DND-41 (cell line): ENCODE data around the gene EMP2.

Experiments
- ATAC-seq: fragments of 200-7000 bp; cut with Tn5 transposase; 3 replicates; pipeline ENCODE4 v1.9.1; 2021; ENCODE audit warnings: low read depth; ENCODE audit not compliant: insufficient read depth
- DNase-seq: peaks from one replicate; pipeline ENCODE4 v3.0.0-alpha.2; 2020
- H2AFZ ChIP-seq: 2 replicates; pipeline ENCODE4 v1.6.0; 2012; ENCODE audit warnings: low read depth, low read length
- H3K27ac ChIP-seq: 2 replicates; pipeline ENCODE4 v1.5.1; 2012; ENCODE audit warnings: low read length, inconsistent platforms
- H3K27me3 ChIP-seq: fragments of 200-600 bp; sonication (generic); 2 replicates; pipeline ENCODE4 v1.6.0; 2012; ENCODE audit warnings: low read length, mild to moderate bottlenecking, inconsistent platforms; ENCODE audit not compliant: insufficient read depth, poor library complexity
- H3K36me3 ChIP-seq: 2 replicates; pipeline ENCODE4 v1.5.1; 2012; ENCODE audit warnings: low read length, inconsistent platforms; ENCODE audit not compliant: insufficient read depth
- H3K4me1 ChIP-seq: 2 replicates; pipeline ENCODE4 v1.5.1; 2012; ENCODE audit warnings: mild to moderate bottlenecking, low read length; ENCODE audit not compliant: insufficient read depth
- H3K4me2 ChIP-seq: 2 replicates; pipeline ENCODE4 v1.6.0; 2012; ENCODE audit warnings: mild to moderate bottlenecking, moderate library complexity, low read length, inconsistent platforms; ENCODE audit not compliant: insufficient read depth
- H3K4me3 ChIP-seq, 2 experiments: fragments of 200-600 bp in 1 of 2; shearing (Covaris generic) in 1 of 2; 2 replicates each; pipeline ENCODE4 v1.5.1; 2012 to 2016; ENCODE audit warnings: inconsistent platforms in 2 of 2, low read length in 2 of 2, mild to moderate bottlenecking in 2 of 2, low read depth in 1 of 2, moderate library complexity in 1 of 2
- H3K79me2 ChIP-seq: 2 replicates; pipeline ENCODE4 v1.6.0; 2012; ENCODE audit warnings: low read length, inconsistent platforms; ENCODE audit not compliant: insufficient read depth
- H3K9ac ChIP-seq: 2 replicates; pipeline ENCODE4 v1.6.0; 2012; ENCODE audit warnings: low read depth, mild to moderate bottlenecking, inconsistent platforms, low read length, moderate library complexity
- H3K9me3 ChIP-seq: 2 replicates; pipeline ENCODE4 v1.5.1; 2012; ENCODE audit warnings: low read length, moderate library complexity, mild to moderate bottlenecking, inconsistent platforms; ENCODE audit not compliant: insufficient read depth, severe bottlenecking
- H4K20me1 ChIP-seq: 2 replicates; pipeline ENCODE4 v1.6.0; 2012; ENCODE audit warnings: low read length; ENCODE audit not compliant: insufficient read depth
- EZH2 ChIP-seq: IDR thresholded peaks from 3 replicates; pipeline ENCODE4 v1.6.1; 2012; ENCODE audit warnings: borderline replicate concordance, low read depth, mild to moderate bottlenecking, moderate library complexity, low read length, inconsistent platforms; ENCODE audit not compliant: severe bottlenecking
- TF ChIP-seq, protein P1 (sequence below): IDR thresholded peaks from 2 replicates; pipeline ENCODE4 v1.5.1; 2012; ENCODE audit warnings: borderline replicate concordance, low read length, moderate library complexity, mild to moderate bottlenecking; ENCODE audit not compliant: poor library complexity, severe bottlenecking; ENCODE audit errors: extremely low read depth

Gene EMP2

GRCh38 chr16:10490141-10490540, 90.3 kb downstream of the EMP2 start:
- H2AFZ ChIP-seq: no peak overlapping the region
- no peak overlapping the region for H3K4me2 ChIP-seq
- TF ChIP-seq, protein P1, sequence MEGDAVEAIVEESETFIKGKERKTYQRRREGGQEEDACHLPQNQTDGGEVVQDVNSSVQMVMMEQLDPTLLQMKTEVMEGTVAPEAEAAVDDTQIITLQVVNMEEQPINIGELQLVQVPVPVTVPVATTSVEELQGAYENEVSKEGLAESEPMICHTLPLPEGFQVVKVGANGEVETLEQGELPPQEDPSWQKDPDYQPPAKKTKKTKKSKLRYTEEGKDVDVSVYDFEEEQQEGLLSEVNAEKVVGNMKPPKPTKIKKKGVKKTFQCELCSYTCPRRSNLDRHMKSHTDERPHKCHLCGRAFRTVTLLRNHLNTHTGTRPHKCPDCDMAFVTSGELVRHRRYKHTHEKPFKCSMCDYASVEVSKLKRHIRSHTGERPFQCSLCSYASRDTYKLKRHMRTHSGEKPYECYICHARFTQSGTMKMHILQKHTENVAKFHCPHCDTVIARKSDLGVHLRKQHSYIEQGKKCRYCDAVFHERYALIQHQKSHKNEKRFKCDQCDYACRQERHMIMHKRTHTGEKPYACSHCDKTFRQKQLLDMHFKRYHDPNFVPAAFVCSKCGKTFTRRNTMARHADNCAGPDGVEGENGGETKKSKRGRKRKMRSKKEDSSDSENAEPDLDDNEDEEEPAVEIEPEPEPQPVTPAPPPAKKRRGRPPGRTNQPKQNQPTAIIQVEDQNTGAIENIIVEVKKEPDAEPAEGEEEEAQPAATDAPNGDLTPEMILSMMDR: no peak
- no peak for TF ChIP-seq EZH2

GRCh38 chr16:10485698-10486382, 94.6 kb downstream of the EMP2 start:
- H3K36me3 ChIP-seq: no peaks in the 10 kb centered on the region
- no peak overlapping the region for H2AFZ ChIP-seq
- no peak overlapping the region for H3K27ac ChIP-seq
- no peaks in the 10 kb centered on the region for H3K4me1 ChIP-seq
- DNase-seq (no peak), ATAC-seq (no peak)
- no peaks in the 10 kb centered on the region for H4K20me1 ChIP-seq
- no peak for TF ChIP-seq EZH2
- TF ChIP-seq, protein P1: no peak
- H3K4me2 ChIP-seq: no peak overlapping the region
- H3K27me3 ChIP-seq: no peaks in the 10 kb centered on the region
- no peaks in the 10 kb centered on the region for H3K79me2 ChIP-seq
- H3K9ac ChIP-seq: no peak overlapping the region
- H3K4me3 ChIP-seq: no peak overlapping the region
- peaks cover 7% of the 10 kb centered on the region for H3K9me3 ChIP-seq

More at GRCh38 chr16:10490141-10490540, 90.3 kb downstream of the EMP2 start:
- H3K27me3 ChIP-seq: no peaks in the 10 kb centered on the region
- H3K4me3 ChIP-seq: no peak overlapping the region
- no peak overlapping the region for H3K27ac ChIP-seq
- H3K79me2 ChIP-seq: no peaks in the 10 kb centered on the region
- H3K9ac ChIP-seq: no peak overlapping the region
- H3K4me1 ChIP-seq: no peaks in the 10 kb centered on the region
- H3K9me3 ChIP-seq: peaks cover 12% of the 10 kb centered on the region
- H4K20me1 ChIP-seq: no peaks in the 10 kb centered on the region
- ATAC-seq (no peak), DNase-seq (no peak)
- H3K36me3 ChIP-seq: no peaks in the 10 kb centered on the region

GRCh38 chr16:10485159-10485558, 95.2 kb downstream of the EMP2 start:
- H4K20me1 ChIP-seq: no peaks in the 10 kb centered on the region
- H3K36me3 ChIP-seq: no peaks in the 10 kb centered on the region
- no peak for ATAC-seq
- no peak overlapping the region for H3K27ac ChIP-seq
- no peak overlapping the region for H3K9ac ChIP-seq
- DNase-seq: no peak
- no peak overlapping the region for H3K4me3 ChIP-seq
- no peak overlapping the region for H3K4me2 ChIP-seq
- peaks cover 7% of the 10 kb centered on the region for H3K9me3 ChIP-seq
- no peaks in the 10 kb centered on the region for H3K27me3 ChIP-seq
- no peaks in the 10 kb centered on the region for H3K4me1 ChIP-seq
- no peak overlapping the region for H2AFZ ChIP-seq
- TF ChIP-seq EZH2: no peak
- TF ChIP-seq, protein P1: no peak
- H3K79me2 ChIP-seq: no peaks in the 10 kb centered on the region
